GM18502 (cell line): ENCODE results near the gene FXYD3.
"Not testable (repeated sequence)": the region's sequence is repeated elsewhere in the genome, so short reads cannot be mapped to it uniquely, and the experiment has no call there.

Experiments
- ATAC-seq: cut with Tn5 transposase; IDR thresholded peaks from one replicate; pipeline ENCODE4 v1.9.1; 2021; ENCODE audit warnings: mild to moderate bottlenecking; ENCODE audit not compliant: unreplicated experiment, poor library complexity

The FXYD3 gene

GRCh38 chr19:35122687-35123551, 7.3 kb downstream of the FXYD3 start:
- ATAC-seq, result no peak

- ATAC-seq, result no peak
Observed at GRCh38 chr19:35123573-35123972, 8.0 kb downstream of the FXYD3 start.

DNA sequence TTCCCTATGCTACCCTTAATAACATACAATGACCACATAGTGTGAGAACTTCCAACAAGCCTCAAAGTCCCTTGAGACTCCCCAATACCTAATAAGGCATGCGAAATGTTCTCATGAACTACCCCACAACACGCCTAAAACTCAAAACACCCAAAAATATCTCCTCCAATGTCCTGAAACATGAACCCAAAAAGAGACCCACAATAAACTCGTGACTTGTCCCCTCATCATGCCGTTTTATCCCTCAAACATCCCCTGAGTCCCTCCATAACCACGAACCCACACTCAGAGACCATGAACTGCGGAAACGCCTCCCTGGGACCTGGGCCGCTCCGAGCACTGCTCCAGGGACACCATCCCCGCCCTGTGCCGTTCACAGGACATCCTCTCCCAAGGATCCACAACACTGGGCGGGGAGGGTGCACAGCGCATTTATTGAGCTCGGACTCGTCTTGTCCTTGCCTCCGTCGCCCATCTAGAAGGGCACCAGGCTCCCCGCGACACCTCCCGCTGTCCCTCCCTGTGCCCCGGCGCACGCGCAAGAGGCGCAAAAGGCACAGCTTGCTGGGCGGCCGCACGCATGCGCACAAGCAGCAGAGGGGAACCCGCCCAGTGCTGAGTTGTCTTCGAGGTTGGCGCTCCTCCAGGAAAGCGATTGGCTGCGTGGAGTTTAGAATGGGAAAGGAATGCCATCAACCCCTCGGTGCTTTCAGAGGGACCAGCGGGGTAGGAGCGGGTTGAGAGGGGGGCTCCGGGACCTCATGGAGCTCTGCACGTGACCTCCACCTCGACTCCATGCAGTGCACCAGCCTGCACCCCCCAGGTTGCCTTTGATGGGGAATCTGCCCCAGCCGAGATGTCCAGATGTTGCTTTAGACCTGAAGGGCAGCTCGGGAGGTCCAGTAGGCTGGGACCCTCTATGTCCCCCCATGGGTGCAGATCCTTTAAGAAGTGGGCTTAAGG, 8.8 kb downstream of the FXYD3 start:
- ATAC-seq, result peak; percentile 86

DNA sequence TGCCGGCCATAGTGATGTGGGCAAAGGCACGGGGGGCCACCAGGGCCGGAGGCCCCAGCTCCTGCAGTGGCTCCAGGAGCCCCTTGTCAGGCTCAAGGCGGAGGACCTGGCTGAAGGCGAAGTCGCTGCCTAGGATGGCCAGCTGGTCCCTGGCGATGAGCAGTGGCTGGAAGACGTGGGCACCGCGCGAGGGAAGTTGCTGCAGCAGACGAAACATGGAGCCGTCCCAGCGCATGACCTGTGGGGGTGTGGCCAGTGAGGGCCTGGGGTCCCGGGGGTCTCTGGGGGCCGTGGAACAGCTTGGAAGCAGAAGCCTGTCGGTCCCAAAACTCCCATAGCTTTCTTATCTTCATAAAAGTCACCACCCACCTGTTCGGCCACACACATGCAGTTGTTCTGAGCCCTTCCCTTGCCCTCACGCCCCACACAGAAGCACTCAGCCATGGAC, 9.7 kb downstream of the FXYD3 start:
- no peak for ATAC-seq

DNA sequence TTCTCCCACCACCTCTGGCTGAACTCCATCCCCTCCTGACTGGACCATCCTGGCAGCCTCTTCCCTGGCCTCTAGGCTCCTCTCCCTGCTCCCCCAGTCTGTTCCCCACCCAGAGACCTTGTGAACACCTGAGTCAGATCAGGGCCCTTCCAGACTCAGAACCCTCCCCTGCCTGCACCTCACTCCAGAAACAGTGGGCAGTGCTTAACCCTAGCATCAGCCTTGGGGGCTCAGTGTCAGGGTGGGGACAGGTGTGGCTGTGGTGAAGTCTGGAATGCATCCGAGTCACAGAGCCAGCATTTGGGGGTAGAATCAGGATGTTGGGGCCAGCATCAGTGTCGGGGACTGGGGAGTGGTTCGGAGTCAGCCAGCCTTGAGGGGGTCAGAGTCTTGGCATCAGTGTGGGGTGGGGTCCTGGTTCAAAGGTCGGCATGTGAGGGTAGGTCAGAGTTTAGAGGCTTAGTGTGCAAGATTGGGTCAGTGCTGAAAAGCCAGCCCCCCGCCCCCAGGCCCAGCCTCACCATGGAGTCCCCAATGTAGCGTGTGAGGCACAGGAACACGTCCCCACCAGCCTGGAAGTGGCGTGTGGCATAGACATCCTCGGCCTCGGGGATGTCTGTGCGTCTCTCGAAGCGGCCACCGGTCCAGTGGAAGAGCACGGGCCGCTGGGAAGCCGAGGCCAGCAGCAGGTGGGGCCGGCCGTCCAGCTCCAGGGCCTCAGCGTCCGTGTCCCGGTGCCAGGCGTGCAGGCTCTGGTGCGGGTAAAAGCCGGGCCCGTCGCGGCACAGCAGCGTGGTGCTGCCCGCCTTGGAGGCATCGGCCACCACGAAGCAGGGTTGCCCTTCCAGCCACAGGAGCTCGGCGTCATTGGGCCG, 10.4 kb downstream of the FXYD3 start:
- no peak for ATAC-seq

- no peak for ATAC-seq
Observed at GRCh38 chr19:35126624-35126959, 11.0 kb downstream of the FXYD3 start.

GRCh38 chr19:35127871-35128270, 12.2 kb downstream of the FXYD3 start:
- ATAC-seq, result no peak

DNA sequence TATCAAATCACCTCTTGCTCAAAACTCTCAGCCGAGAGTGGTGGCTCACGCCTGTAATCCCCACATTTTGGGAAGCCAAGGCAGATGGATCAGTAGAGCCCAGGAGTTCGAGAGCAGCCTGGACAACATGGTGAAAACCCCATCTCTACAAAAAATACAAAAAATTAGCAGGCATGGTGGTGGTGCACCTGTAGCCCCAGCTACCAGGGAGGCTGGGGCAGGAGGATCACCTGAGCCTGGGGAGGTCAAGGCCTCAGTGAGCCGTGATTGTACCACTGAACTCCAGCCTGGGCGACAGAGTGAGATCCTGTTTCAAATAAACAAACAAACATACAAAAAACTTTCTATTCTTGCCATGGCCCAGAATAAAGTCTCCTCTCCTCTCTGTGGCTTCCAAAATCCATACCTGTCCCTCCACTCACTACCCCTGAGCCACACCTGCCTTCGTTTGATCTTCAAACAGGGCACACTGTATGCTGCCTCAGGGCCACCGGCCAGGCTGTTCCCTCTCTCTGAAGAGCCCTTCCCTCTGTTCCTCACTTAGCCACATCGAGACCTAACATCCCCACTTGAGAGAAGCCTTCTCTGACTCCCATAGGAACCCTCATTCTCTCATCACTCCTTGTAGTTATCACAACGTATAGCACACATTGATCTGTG, 12.9 kb downstream of the FXYD3 start:
- no peak for ATAC-seq

DNA sequence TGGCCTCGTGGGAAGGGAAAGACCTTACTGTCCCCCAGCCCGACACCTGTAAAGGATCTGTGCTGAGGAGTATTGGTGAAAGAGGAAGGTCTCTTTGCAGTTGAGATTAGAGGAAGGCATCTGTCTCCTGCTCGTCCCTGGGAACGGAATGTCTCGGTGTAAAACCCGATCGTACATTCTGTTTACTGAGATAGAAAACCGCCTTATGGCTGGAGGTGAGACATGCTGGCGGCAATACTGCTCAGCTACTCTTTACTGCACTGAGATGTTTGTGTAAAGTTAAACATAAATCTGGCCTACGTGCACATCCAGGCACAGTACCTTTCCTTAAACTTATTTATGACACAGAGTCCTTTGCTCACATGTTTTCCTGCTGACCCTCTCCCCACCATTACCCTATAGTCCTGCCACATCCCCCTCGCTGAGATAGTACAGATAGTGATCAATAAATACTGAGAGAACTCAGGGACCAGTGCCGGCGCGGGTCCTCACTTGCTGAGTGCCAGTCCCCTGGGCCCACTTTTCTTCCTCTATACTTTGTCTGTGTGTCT, 14.2 kb downstream of the FXYD3 start:
- ATAC-seq, result not testable (repeated sequence)

- no peak for ATAC-seq
Observed at GRCh38 chr19:35130761-35131720, 15.4 kb downstream of the FXYD3 start.

DNA sequence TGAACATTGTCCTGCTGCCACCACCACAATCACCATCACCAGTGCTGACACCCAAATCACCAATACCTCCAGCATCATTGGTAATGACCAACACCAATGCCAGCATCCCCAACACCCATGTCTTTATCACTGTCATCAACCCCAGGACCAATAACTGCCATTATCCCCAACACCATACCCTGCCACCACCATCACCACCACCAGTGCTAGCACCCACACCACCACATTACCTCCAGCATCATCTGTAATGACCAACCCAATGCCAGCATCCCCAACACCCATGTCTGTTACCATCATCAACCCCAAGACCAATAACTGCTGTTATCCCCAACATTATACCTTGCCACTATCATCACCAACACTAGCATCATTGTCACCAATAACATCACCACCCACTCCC, 16.6 kb downstream of the FXYD3 start:
- no peak for ATAC-seq

DNA sequence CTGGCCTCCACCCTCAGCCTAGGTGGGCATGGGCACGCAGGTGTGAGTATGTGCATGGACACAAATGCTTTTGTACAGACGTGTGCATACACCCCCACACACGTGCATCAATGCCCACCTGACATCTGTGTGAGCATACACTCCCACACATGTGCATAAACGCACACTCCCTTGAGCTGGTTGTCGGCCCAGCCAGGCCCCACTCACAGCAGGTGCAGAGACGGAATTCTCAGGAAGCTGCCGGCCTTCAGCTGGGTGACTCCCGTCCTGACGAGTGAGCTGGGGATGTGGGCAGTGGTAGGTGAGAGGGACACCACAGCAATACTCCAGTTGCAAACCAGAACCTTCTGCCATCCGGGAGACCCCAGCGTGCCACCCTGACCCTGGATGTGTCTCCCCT, 18.2 kb downstream of the FXYD3 start:
- no peak for ATAC-seq

DNA sequence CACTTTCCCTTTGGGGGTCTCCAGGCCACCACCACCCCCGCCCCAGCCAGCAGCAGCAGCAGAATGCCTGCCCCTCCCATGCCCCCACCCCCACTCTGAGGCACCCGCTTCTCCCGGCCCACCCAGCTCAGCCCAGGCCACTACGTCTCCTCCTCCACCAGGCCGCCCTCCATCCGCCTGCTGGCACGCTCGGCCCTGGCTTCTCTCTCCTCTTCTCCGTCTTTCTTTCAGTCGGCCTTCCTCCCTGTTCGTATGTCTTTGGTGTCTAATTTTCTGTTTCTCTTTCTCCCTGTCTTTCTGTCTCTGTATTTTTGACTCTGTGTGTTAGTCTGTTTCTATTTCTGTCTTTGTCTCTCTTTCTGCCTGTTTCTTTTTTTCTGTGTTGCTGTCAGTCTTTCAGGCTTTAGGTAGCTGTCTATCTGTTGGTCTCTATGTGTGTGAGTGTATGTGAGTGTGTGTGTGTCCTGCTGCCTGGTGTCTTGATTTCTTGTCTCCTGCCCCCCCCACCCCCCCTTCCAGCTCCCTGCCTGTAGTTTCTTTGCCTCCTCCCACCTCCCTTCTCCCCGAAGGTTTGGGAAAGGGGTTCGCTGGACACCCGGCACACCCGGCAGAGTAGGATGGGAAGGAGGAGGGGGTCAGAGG, 19.1 kb downstream of the FXYD3 start, which contains the start of gene LGI4:
Gene LGI4, minus strand, starts transcription at position 459 of the 642 bp plus-strand sequence. Its CDS starts 379 bp downstream, at position 80.
- ATAC-seq, result no peak

DNA sequence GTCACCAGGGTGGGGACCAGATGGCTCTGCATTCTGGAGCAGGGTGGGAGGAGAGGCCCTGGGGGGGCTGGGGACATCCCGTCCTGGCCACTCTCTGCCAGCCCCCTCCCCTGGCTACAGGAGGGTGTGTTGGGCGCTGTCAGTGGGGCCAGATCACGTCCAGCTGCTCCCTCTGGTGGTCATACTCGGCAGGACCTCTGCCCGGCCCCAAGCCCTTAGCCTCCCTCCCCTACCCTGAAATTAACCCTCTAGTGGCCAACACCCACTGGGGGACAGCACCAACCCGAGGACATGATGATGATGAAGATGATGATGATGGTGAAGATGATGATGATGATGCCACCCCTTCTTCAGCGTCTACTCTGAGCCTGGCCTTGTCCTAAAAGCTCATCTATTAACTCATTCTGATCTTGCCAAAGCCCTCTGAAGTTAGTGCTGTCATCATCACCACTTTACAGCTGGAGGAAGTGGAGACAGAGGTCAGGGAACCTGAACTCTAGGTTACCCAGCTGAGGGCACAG, 19.8 kb downstream of the FXYD3 start:
- no peak for ATAC-seq

DNA sequence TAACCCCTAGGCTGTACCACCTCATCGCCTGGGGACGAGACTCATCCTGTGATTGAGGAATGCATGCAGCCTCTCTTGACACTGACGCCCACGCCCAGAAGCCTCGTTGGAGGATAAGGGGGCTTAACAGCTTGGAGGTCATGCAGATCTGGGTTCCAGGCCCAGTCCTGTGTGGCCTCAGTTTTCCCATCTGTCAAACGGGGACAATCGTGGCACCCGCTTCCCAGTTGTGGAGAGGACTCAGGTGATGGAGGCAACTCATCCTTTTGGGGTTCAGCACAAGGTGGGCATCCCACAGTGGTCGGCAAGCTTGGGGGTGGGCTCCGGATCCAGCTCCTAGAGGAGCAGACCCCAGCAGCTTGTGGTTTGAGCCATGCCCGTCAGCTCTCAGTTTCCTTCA, 20.6 kb downstream of the FXYD3 start:
- no peak for ATAC-seq

DNA sequence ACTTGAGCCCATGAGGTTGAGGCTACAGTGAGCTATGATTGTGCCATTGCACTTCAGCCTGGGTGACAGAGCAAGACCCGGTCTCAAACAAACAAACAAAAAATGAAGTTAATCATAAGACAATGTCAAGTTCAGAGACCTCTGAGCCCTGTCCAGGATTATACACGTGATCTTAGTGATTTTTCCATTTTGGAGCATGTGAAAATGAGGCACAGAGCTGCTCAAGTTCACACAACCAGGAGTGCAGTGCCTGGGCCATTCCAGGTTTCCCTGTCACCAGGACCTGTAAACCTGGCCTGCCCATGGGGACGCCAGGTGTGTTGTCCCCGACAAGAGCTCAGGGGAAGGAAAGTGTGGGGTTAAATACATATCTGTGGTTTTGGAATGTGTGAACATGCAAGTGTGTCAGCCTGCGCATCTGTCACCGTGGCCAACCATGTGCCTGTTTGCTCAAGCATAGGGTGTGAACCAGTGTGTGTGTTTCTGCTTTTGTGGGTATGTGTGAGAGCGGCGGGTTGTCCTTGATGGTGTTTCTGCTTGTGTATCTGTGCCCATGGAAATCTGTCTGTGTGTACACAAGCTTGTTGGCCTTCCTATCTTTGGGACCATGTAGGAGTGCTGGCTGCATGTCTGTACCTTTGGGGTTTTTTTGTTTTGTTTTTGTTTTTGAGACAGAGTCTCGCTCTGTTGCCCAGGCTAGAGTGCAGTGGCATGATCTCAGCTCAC, 21.5 kb downstream of the FXYD3 start:
- no peak for ATAC-seq
